Activated T-cell treated with anti-CD3 and anti-CD28 coated beads, Interleukin-2, amount 50 U/mL, for 72 hours (primary cell): ENCODE measurements around the gene RAB43. TPM values are rescaled to one million over a fixed set of nuclear protein-coding genes. Genes with fewer than 3 reads are reported as not detected.
A peak's percentile ranks its signal among the peaks of the same experiment; 100 is the strongest.
"Not testable (repeated sequence)": the region's sequence is repeated elsewhere in the genome, so short reads cannot be mapped to it uniquely, and the experiment has no call there.

Experiments
- ATAC-seq, 2 donors: fragments of 150-1000 bp; cut with Tn5 transposase; replicated peaks in 1 of 2; 2 replicates each; pipeline ENCODE4 v1.10.0; 2021; ENCODE audit warnings: moderate library complexity in 2 of 2, mild to moderate bottlenecking in 1 of 2
- DNase-seq, 2 donors: peaks; one replicate each; pipeline ENCODE4 v3.0.0; 2021 to 2022; ENCODE audit warnings: mixed read lengths in 1 of 2
- H3K27ac Mint-ChIP-seq: one replicate; pipeline ENCODE4 v1.8.0; 2022; ENCODE audit warnings: mild to moderate bottlenecking, moderate library complexity, mixed read lengths
- H3K27me3 Mint-ChIP-seq: one replicate; pipeline ENCODE4 v1.8.0; 2022; ENCODE audit warnings: low read depth, mixed read lengths
- H3K36me3 Mint-ChIP-seq, 2 donors: one replicate each; pipeline ENCODE4 v1.8.0; 2022; ENCODE audit warnings: mixed read lengths in 2 of 2, mild to moderate bottlenecking in 1 of 2; ENCODE audit not compliant: insufficient read depth in 2 of 2
- H3K4me1 Mint-ChIP-seq: one replicate; pipeline ENCODE4 v1.8.0; 2022; ENCODE audit warnings: low read depth, mixed read lengths
- H3K4me3 Mint-ChIP-seq, 2 donors: one replicate each; pipeline ENCODE4 v1.8.0; 2022; ENCODE audit warnings: mild to moderate bottlenecking in 2 of 2, mixed read lengths in 2 of 2, moderate library complexity in 2 of 2
- H3K9me3 Mint-ChIP-seq, 2 donors: one replicate each; pipeline ENCODE4 v1.8.0; 2022; ENCODE audit warnings: mixed read lengths in 2 of 2
- total RNA-seq, 2 donors: library from RNA; stranded (reverse); gene quantifications; one replicate each; pipeline ENCODE4 v1.2.3, GENCODE V29; 2022

RAB43 gene
- total RNA-seq, 2 donors from 2014 or later: 82.5 to 95.5 TPM

DNA sequence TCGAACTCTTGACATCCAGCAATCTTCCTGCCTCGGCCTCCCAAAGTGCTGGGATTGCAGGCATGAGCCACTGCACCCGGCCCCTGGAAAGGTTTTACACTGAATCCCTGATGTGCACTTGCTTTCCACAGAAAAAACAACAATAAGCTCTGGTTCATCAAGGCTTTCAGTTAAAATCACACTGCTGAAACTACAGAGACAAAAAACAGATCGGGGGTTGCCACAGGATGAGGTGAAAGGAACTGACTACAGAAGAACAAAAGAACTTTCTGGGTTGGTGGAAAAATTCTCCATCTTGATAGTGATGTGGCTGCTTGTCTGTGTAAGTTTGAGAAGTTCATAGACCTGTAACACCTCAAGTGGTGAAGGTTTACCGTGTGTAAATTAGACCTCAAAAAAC, 2.9 kb downstream of the RAB43 start:
- Mint-ChIP-seq H3K9me3 (no peaks in the 10 kb centered on the region), H3K36me3 (peaks cover 28 to 48% of the 10 kb centered on the region in 2 donors), H3K27me3 (no peaks in the 10 kb centered on the region), H3K4me3 (peak overlapping the region; percentile 74 to 93), H3K27ac (peak overlapping the region; percentile 85), H3K4me1 (peaks cover 63% of the 10 kb centered on the region)
- ATAC-seq: peak in 1 of 2 donors; percentile 33
- peak; percentile 54 to 66 for DNase-seq

DNA sequence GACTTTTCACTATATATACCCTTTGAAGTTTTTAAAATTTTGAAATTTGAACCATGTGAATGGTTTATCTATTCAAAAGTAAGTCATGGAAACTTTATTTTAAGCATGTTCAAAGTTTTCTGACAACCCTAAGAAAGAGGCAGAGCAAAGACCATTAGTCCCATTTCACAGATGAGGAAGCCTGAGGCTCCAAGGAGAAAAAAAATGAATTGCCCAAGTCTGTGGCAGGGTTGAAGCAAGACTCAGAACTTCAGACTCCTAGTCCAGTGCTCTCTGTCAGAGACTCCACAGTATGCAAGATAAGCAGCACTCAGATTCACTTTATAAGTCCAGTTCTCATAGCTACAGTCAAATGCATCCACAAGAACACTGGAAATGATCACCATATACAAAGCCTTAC, 4.5 kb downstream of the RAB43 start:
- no peaks in the 10 kb centered on the region for H3K9me3 Mint-ChIP-seq
- peak overlapping the region; percentile 74 to 93 for H3K4me3 Mint-ChIP-seq
- peak overlapping the region; percentile 85 for H3K27ac Mint-ChIP-seq
- ATAC-seq (no peak), DNase-seq (no peak)
- peaks cover 31 to 59% of the 10 kb centered on the region in 2 donors for H3K36me3 Mint-ChIP-seq
- H3K4me1 Mint-ChIP-seq: peaks cover 63% of the 10 kb centered on the region
- H3K27me3 Mint-ChIP-seq: no peaks in the 10 kb centered on the region

DNA sequence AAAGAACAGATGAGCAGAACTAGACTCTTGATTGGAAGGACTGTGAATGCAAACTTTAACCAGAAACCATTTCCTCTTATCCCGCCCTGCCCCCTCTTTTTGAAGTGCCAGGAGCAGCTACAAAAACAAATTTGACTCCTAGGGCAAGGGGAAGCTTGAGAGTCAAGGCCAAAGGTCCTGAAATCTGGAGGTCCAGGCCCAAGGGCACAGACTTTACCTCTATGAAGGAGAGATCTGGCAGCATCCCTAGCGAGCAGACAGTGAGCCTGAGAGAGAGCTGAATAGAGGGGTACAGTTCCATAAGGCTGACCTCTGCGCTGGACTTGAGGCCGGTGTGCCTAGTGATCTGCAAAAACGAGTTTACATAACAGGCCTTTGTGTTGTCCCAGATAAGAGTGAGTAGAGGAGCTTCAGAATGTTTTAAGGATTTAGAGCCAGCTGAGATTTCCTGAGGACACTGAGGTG, 5.1 kb downstream of the RAB43 start:
- no peaks in the 10 kb centered on the region for H3K9me3 Mint-ChIP-seq
- H3K36me3 Mint-ChIP-seq: peaks cover 31 to 62% of the 10 kb centered on the region in 2 donors
- DNase-seq: peak; percentile 40 to 46
- H3K27ac Mint-ChIP-seq: peak overlapping the region; percentile 98
- no peak for ATAC-seq
- no peaks in the 10 kb centered on the region for H3K27me3 Mint-ChIP-seq
- H3K4me3 Mint-ChIP-seq: peak overlapping the region; percentile 74 to 75
- peaks cover 70% of the 10 kb centered on the region for H3K4me1 Mint-ChIP-seq

DNA sequence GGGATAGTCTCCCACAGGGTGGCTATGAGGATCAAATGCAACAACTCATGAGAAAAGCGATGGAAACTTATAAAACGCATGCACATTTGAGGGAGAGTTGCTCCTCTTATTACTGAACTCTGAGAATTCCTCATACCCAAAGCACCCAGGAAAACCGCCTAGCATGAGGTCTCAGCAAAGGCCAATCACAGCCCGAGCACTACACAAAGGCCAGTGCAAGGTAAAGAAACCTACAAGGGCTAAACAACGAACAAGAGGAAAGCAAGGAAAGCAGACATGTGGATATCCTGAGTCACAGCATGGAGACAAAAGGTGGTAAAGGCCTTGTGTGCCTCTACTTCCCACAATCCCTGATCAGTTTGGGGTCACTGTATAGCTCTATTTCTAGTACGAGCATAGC, 7.1 kb downstream of the RAB43 start:
- peaks cover 87% of the 10 kb centered on the region for H3K4me1 Mint-ChIP-seq
- no peak for ATAC-seq
- H3K27ac Mint-ChIP-seq: peak overlapping the region; percentile 97
- no peaks in the 10 kb centered on the region for H3K27me3 Mint-ChIP-seq
- H3K9me3 Mint-ChIP-seq: no peaks in the 10 kb centered on the region
- H3K4me3 Mint-ChIP-seq: peak overlapping the region; percentile 29 to 67
- H3K36me3 Mint-ChIP-seq: peaks cover 29 to 67% of the 10 kb centered on the region in 2 donors
- DNase-seq: no peak

DNA sequence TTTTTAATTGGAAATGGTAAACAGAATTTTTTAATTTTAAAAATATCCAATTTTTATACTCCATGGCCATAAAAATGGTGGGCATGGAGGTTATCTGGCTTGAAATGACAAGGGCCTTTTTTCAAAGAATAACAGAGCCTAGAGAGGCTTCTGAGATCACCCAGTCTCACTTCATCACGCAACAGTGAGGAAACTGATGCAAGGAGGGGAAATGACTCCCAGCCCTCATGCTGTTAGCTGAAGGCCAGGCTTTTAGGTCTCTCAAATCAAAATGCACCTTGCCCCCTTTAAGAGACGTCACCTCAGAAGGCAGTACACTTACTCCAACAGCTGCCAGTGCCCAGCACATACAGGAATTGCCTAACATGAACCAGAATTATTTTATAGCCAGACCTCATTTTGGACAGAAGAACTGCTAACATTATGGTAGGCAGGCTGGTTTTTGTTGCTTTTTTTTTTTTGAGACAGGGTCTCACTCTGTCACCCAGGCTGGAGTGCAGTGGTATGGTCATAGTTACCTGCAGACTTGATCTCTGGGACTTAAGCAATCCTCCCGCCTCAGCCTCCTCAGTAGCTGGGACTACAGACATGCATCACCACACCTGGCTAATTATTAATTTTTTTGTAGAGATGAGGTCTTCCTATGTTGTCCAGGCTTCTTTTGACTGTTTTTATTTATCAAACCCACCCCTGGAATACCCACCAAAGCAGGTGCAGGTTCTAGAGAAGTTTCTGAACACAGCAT, 9.1 kb downstream of the RAB43 start:
- H3K27ac Mint-ChIP-seq: peak overlapping the region; percentile 99
- H3K4me3 Mint-ChIP-seq: peak overlapping the region; percentile 72 to 84
- H3K36me3 Mint-ChIP-seq: peaks cover 23 to 62% of the 10 kb centered on the region in 2 donors
- H3K4me1 Mint-ChIP-seq: peaks cover 91% of the 10 kb centered on the region
- ATAC-seq (peak; percentile 94 to 96), DNase-seq (peak; percentile 79 to 84)
- no peaks in the 10 kb centered on the region for H3K27me3 Mint-ChIP-seq
- no peaks in the 10 kb centered on the region for H3K9me3 Mint-ChIP-seq

DNA sequence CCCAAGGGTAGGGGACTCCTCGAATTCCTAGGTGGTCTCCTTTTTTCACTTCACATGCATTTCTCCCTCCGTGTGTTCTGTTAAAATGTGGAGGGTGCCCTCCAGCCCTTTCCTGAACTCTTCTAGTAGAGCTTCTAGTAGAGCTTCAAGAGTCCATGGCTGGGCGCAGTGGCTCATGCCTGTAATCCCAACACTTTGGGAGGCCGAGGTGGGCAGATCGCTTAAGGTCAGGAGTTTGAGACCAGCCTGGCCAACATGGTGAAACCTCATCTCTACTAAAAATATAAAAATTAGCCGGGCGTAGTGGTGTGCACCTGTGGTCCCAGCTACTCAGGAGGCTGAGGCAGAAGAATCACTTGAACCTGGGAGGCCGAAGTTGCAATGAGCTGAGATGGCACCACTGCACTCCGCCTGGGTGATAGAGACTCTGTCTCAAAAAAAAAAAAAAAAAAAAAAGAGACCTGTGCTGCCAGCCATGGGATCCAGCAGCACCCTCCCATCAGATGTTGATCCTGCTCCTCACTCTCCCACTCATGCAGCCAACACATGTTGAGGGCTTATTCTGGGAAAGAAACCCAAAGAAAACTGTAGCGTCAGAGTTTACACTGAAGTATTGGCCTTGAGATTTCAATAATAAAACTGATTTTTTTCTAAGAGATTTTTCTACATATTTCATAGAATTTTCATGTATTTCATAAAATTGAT, 10.4 kb downstream of the RAB43 start:
- not testable (repeated sequence) for DNase-seq, ATAC-seq, H3K27me3 Mint-ChIP-seq, H3K9me3 Mint-ChIP-seq
- H3K36me3 Mint-ChIP-seq: peaks cover 19 to 58% of the 10 kb centered on the region in 2 donors
- peaks cover 89% of the 10 kb centered on the region for H3K4me1 Mint-ChIP-seq
- peak overlapping the region; percentile 20 to 33 for H3K4me3 Mint-ChIP-seq
- H3K27ac Mint-ChIP-seq: peak overlapping the region; percentile 99

DNA sequence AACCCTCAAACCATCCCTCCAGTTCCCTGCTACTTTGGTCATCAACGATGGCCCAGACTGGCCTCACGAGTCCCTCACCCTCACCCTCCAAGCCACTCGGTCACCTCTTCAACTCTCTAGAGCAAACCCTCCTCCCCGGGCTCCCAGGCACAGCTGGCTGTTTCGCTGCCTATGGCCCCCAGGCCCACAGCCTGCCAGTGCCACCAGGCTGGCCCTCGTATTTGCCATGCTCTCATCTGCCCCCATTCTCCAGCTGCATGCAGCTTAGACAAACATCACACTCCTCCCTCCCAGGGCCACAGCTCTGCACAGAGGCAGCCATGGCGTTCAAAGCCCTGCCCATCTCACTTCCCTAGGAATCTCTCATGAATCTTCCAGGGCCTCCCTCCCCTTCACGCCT, 13.8 kb downstream of the RAB43 start:
- ATAC-seq (no peak), DNase-seq (no peak)
- Mint-ChIP-seq H3K36me3 (peaks cover 11 to 42% of the 10 kb centered on the region in 2 donors), H3K4me1 (peaks cover 86% of the 10 kb centered on the region), H3K9me3 (no peaks in the 10 kb centered on the region), H3K4me3 (peak overlapping the region in 1 of 2 donors; percentile 12), H3K27ac (peak overlapping the region; percentile 55), H3K27me3 (no peaks in the 10 kb centered on the region)

DNA sequence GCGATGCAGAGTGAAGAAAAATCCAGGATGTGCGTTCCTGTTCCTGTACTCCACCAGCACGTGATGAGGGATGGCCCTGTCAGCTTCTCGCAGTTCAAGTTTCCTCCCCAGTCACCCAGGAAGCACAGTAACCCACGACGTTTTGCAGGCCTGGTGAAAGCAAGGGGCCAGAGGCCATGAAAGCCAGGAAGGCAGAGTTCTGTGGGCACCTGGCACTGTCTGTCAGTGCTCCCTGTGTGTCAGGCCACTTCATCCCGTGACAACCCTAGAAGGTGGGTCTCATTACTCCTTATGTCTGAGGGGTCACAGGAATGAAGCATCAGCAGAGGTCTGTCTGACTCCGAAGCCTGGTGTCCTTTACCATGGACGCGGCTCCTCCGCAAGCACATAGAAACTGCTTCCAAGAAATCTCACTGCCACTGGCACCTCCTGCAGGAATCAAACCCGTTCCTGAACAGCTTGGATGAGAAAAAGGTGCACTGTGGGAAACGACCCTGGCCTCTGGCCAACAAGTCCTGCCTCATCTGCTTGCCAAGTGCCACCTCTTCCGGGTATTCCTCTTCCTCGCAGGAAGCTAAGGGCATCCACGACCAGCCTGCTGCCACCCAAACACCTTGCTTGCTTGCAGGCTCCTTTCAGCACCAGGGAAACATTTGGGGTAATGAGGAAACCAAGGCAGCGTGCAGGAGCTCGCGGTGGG, 14.6 kb downstream of the RAB43 start:
- H3K4me3 Mint-ChIP-seq: no peak overlapping the region
- peak overlapping the region; percentile 40 for H3K27ac Mint-ChIP-seq
- H3K9me3 Mint-ChIP-seq: no peaks in the 10 kb centered on the region
- peaks cover 8 to 37% of the 10 kb centered on the region in 2 donors for H3K36me3 Mint-ChIP-seq
- ATAC-seq: no peak
- no peak for DNase-seq
- no peaks in the 10 kb centered on the region for H3K27me3 Mint-ChIP-seq
- H3K4me1 Mint-ChIP-seq: peaks cover 87% of the 10 kb centered on the region

DNA sequence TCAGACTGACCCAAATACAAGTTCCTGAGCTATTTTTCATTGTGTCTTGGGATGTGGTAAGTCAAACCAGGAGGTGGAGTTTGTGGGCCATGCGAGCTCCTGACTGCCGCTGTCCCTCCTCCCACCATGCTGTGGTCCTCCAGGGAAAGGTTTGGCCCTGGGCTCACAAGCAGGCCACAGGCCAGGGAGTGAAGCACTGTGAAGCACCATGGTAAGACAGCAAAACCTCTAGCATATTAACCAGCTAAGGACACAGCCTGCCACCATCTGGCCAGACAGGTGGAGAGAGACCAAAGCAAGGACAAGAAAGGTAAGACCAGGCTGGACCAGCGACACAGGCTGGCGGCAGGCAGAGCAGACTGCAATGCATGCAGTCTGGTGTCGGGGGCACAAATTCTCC, 15.3 kb downstream of the RAB43 start:
- Mint-ChIP-seq H3K27me3 (no peaks in the 10 kb centered on the region), H3K36me3 (peaks cover 8 to 32% of the 10 kb centered on the region in 2 donors), H3K4me3 (no peak overlapping the region), H3K4me1 (peaks cover 87% of the 10 kb centered on the region), H3K9me3 (no peaks in the 10 kb centered on the region), H3K27ac (no peak overlapping the region)
- ATAC-seq (no peak), DNase-seq (no peak)

DNA sequence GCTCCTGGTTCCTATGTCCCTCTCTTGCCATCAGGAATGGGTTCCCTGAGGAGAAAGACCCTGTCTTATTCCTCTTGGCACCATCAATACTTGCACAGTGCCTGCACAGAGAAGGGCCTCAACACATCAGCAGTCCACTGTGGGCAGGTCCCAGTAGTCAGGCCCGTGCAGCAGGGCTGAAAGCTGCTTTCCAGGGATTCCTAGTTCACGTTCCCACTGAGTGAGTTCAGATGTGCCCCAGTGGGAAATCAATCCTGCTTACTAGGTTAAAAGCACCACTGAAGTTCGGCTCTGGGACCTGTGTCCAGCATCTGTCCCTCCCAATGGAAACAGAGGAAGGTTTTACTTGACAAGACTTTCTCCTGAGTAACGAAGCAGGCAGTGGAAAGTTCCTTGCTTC, 15.7 kb downstream of the RAB43 start:
- Mint-ChIP-seq H3K27me3 (no peaks in the 10 kb centered on the region), H3K9me3 (no peaks in the 10 kb centered on the region), H3K36me3 (peaks cover 7 to 29% of the 10 kb centered on the region in 2 donors), H3K4me1 (peaks cover 87% of the 10 kb centered on the region), H3K27ac (no peak overlapping the region), H3K4me3 (no peak overlapping the region)
- no peak for ATAC-seq
- no peak for DNase-seq

DNA sequence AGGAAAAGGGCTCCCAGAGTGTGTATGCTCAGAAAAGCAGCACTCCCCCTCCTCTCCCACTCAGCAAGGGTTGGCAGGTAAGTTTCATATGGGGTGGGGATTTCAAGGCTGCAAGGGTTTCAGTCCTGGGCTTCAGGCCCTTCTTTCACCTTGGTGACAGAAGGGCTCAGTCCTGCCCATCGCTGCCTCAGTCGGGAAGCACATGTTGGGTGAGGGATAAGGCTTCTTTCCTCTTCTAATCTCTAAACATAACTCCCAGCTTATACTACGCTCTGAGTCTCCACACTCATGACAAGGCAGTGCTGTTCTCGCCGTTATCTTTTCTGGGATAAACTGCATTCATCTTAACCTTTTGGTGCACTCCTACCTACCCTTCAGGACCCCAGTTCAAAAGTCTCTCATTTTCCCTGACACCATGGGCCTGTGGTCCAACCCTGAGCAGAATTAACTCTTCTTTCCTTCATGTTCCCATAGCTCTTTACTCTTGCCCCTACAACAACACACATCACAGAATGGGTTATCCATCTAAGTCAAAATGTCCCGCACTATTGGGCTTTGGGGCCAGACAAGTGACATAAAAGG, 17.0 kb downstream of the RAB43 start:
- no peak for ATAC-seq

DNA sequence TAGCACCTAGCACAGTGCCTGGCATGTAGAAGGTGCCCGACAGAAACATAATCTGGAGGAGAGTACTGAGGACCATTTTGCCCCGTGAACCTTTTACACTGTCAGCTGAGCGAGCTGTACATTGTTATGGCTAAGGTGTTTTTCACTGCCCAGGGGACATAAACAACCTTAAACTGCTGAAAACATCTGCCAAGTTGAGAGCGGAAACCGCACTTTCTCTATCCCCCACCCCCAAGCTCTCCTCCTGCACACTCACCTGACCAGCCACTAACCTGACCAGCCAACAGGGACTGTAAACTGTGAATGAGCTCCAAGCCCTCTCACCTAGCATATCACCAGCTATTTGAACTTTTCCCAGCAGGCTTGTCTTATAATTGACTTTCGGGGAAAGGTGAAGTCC, 17.6 kb downstream of the RAB43 start:
- H3K4me1 Mint-ChIP-seq: peaks cover 86% of the 10 kb centered on the region
- no peak overlapping the region for H3K4me3 Mint-ChIP-seq
- H3K36me3 Mint-ChIP-seq: peaks cover 4 to 26% of the 10 kb centered on the region in 2 donors
- no peaks in the 10 kb centered on the region for H3K9me3 Mint-ChIP-seq
- H3K27ac Mint-ChIP-seq: peak overlapping the region; percentile 39
- H3K27me3 Mint-ChIP-seq: no peaks in the 10 kb centered on the region
- ATAC-seq: no peak
- DNase-seq: no peak

More for the DNA sequence above, 17.0 kb downstream of the RAB43 start:
- Mint-ChIP-seq H3K27me3 (no peaks in the 10 kb centered on the region), H3K9me3 (no peaks in the 10 kb centered on the region), H3K4me1 (peaks cover 89% of the 10 kb centered on the region), H3K27ac (peak overlapping the region; percentile 39), H3K4me3 (peak overlapping the region in 1 of 2 donors; percentile 25), H3K36me3 (peaks cover 4 to 24% of the 10 kb centered on the region in 2 donors)
- DNase-seq: no peak
